ENCODE results near the gene CHMP2B. TPM values are rescaled to one million over a fixed set of nuclear protein-coding genes. Genes with fewer than 3 reads are reported as not detected.

The CHMP2B gene
- total RNA-seq, 2 experiments from 2014 or later: 11.5 to 31.5 TPM

DNA sequence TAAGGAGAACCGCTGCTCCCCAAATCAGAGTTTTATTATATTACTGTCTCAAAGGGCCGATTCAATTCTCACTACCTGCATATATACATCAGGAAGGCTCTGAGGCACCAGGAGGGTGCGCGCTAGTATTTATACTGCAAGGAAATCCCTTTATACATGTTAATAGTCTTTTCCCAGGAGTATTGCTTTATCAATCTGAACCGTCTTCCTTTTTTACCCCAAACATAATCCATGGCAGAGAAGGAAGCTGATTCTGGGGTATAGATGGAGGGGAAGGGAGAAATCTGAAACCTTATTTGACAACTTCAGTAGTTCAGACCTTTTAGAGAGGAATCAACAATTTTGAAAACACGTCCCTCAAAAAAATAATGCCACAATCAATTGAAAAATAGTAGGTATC is 49.4 kb downstream of the CHMP2B start, which contains the start of gene POU1F1:
Gene POU1F1, minus strand, starts transcription at position 101 of the 400 bp plus-strand sequence. CDS start 122 bp downstream, outside the sequence.
- Histone ChIP-seq H3K4me2 (ENCODE audit: low read length) (no peak within 1 kb of the TSS), H3K79me2 (ENCODE audit: insufficient read depth, low read depth, low read length) (no peaks in the 10 kb centered on the region), H4K20me1 (ENCODE audit: insufficient read depth, low read length) (no peaks in the 10 kb centered on the region), H2AFZ (ENCODE audit: low read length) (no peak within 1 kb of the TSS), H3K9me2 (ENCODE audit: insufficient read depth, low read length) (no peaks in the 10 kb centered on the region), H3K4me1 (ENCODE audit: insufficient read depth, low read length, poor library complexity, severe bottlenecking) (no peaks in the 10 kb centered on the region), H3K36me3 (ENCODE audit: insufficient read depth, low read length) (no peaks in the 10 kb centered on the region), H3K9me3 (ENCODE audit: low read length) (no peaks in the 10 kb centered on the region), H3K27ac (ENCODE audit: low read depth, low read length, poor library complexity, severe bottlenecking) (no peak within 1 kb of the TSS), H3K4me3 (ENCODE audit: low read depth, low read length, poor library complexity, severe bottlenecking) (no peak within 1 kb of the TSS)
- TF ChIP-seq, protein P1, sequence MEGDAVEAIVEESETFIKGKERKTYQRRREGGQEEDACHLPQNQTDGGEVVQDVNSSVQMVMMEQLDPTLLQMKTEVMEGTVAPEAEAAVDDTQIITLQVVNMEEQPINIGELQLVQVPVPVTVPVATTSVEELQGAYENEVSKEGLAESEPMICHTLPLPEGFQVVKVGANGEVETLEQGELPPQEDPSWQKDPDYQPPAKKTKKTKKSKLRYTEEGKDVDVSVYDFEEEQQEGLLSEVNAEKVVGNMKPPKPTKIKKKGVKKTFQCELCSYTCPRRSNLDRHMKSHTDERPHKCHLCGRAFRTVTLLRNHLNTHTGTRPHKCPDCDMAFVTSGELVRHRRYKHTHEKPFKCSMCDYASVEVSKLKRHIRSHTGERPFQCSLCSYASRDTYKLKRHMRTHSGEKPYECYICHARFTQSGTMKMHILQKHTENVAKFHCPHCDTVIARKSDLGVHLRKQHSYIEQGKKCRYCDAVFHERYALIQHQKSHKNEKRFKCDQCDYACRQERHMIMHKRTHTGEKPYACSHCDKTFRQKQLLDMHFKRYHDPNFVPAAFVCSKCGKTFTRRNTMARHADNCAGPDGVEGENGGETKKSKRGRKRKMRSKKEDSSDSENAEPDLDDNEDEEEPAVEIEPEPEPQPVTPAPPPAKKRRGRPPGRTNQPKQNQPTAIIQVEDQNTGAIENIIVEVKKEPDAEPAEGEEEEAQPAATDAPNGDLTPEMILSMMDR (conservative IDR thresholded peaks at IDR 0.05; ENCODE audit: low read length): no peak
- no peak for TF ChIP-seq EZH2phosphoT487 (IDR thresholded peaks at IDR 0.05; ENCODE audit: borderline replicate concordance, low read depth, low read length)
- intact Hi-C loops (cut with micrococcal nuclease; ENCODE audit: unreplicated experiment): no loop called here
- no TSS peak for BruUV-seq (replicated peaks)
- ChIA-PET CTCF (ENCODE audit: unreplicated experiment) (no interaction called here), POLR2A (no interaction called here)
- DNase-seq (ENCODE audit: low spot score): no peak

DNA sequence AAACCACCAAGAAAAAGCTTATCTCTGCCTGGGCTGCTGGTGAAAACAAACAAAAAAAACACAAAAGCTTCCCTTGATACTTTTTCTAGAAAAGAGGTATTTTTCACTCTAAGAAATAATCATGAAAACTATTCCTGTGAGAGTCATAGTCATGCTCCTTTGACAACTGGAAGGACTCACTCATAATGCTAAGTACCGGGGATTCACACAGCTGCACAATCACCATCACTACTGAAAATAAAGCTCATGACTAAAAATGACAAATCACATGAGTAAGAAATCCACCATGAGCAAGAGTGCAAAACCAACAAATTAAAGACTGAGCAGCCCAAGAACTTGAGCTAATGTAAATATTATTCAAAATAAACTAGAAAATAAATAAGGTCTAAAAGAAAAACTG is 59.9 kb downstream of the CHMP2B start:
- no peak for DNase-seq (ENCODE audit: low spot score)
- no peak for TF ChIP-seq EZH2phosphoT487 (IDR thresholded peaks at IDR 0.05; ENCODE audit: borderline replicate concordance, low read depth, low read length)
- TF ChIP-seq, protein P1 (conservative IDR thresholded peaks at IDR 0.05; ENCODE audit: low read length): no peak
- H4K20me1 ChIP-seq (ENCODE audit: insufficient read depth, low read length): no peaks in the 10 kb centered on the region
- no peaks in the 10 kb centered on the region for H3K4me1 ChIP-seq (ENCODE audit: insufficient read depth, low read length, poor library complexity, severe bottlenecking)
- H3K4me3 ChIP-seq (ENCODE audit: low read depth, low read length, poor library complexity, severe bottlenecking): no peak overlapping the region
- no peaks in the 10 kb centered on the region for H3K9me3 ChIP-seq (ENCODE audit: low read length)
- ChIA-PET CTCF (ENCODE audit: unreplicated experiment) (no interaction called here), POLR2A (interaction anchor here (0.7 to 1.5 kb wide), 3 partner anchors 9 to 385 kb away, joined by 3 to 6 read pairs (median 4); no protein-coding TSS in a partner anchor)
- no peak overlapping the region for H3K27ac ChIP-seq (ENCODE audit: low read depth, low read length, poor library complexity, severe bottlenecking)
- BruUV-seq (replicated peaks): no TSS peak
- intact Hi-C loops (cut with micrococcal nuclease; ENCODE audit: unreplicated experiment): no loop called here
- H3K79me2 ChIP-seq (ENCODE audit: insufficient read depth, low read depth, low read length): no peaks in the 10 kb centered on the region
- H2AFZ ChIP-seq (ENCODE audit: low read length): no peak overlapping the region
- no peaks in the 10 kb centered on the region for H3K9me2 ChIP-seq (ENCODE audit: insufficient read depth, low read length)
- H3K4me2 ChIP-seq (ENCODE audit: low read length): no peak overlapping the region
- H3K36me3 ChIP-seq (ENCODE audit: insufficient read depth, low read length): no peaks in the 10 kb centered on the region

DNA sequence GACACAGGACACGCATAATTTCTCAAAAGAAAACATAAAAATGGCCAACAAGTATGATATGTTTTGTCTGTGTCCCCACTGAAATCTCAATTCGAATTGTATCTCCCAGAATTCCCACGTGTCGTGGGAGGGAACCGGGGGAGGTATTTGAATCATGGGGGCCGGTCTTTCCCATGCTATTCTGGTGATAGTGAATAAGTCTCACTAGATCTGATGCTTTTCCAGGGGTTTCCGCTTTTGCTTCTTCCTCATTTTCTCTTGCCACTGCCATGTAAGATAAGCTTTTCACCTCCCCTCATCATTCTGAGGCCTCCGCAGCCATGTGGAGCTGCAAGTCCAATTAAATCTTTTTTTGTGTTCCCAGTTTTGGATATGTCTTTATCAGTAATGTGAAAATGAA is 61.3 kb downstream of the CHMP2B start:
- no peak for TF ChIP-seq EZH2phosphoT487 (IDR thresholded peaks at IDR 0.05; ENCODE audit: borderline replicate concordance, low read depth, low read length)
- TF ChIP-seq, protein P1 (conservative IDR thresholded peaks at IDR 0.05; ENCODE audit: low read length): no peak
- intact Hi-C loops (cut with micrococcal nuclease; ENCODE audit: unreplicated experiment): no loop called here
- Histone ChIP-seq H3K9me3 (ENCODE audit: low read length) (no peaks in the 10 kb centered on the region), H4K20me1 (ENCODE audit: insufficient read depth, low read length) (no peaks in the 10 kb centered on the region), H3K4me1 (ENCODE audit: insufficient read depth, low read length, poor library complexity, severe bottlenecking) (no peaks in the 10 kb centered on the region), H3K9me2 (ENCODE audit: insufficient read depth, low read length) (no peaks in the 10 kb centered on the region), H3K4me2 (ENCODE audit: low read length) (no peak overlapping the region), H3K36me3 (ENCODE audit: insufficient read depth, low read length) (no peaks in the 10 kb centered on the region), H2AFZ (ENCODE audit: low read length) (no peak overlapping the region), H3K4me3 (ENCODE audit: low read depth, low read length, poor library complexity, severe bottlenecking) (no peak overlapping the region), H3K79me2 (ENCODE audit: insufficient read depth, low read depth, low read length) (no peaks in the 10 kb centered on the region), H3K27ac (ENCODE audit: low read depth, low read length, poor library complexity, severe bottlenecking) (no peak overlapping the region)
- BruUV-seq (replicated peaks): no TSS peak
- CTCF ChIA-PET (ENCODE audit: unreplicated experiment): no interaction called here
- POLR2A ChIA-PET: no interaction called here
- DNase-seq (ENCODE audit: low spot score): no peak
